ENCODE data around the gene CA10. TPM values are rescaled to one million over a fixed set of nuclear protein-coding genes. Genes with fewer than 3 reads are reported as not detected.
A peak's percentile ranks its signal among the peaks of the same experiment; 100 is the strongest.

Gene CA10
- total RNA-seq, 1 experiment from 2014 or later, result 0.46 TPM

- Histone ChIP-seq H4K8ac (replicated peaks; ENCODE audit: insufficient read length, low read depth, low read length) (no peak overlapping the region), H3T11ph (ENCODE audit: low read length) (no peak overlapping the region), H2AK5ac (ENCODE audit: insufficient read length, low read length) (no peak overlapping the region), H3K23ac (ENCODE audit: insufficient read length, low read depth, low read length) (no peak overlapping the region), H3K9me3 (ENCODE audit: control insufficient read depth, low read depth, low read length) (no peaks in the 10 kb centered on the region), H2BK15ac (ENCODE audit: low read depth, low read length) (no peak overlapping the region), H2AFZ (ENCODE audit: low read length) (no peak overlapping the region), H3K4ac (ENCODE audit: low read depth, low read length) (no peak overlapping the region), H2BK12ac (ENCODE audit: insufficient read length, low read depth, low read length) (no peak overlapping the region), H3K14ac (ENCODE audit: insufficient read depth, low read length) (no peak overlapping the region), H3K27ac (ENCODE audit: insufficient read length, low read depth, low read length) (no peak overlapping the region), H3K79me1 (ENCODE audit: insufficient read depth, low read depth, low read length, poor library complexity, severe bottlenecking) (no peaks in the 10 kb centered on the region), H4K20me1 (ENCODE audit: control insufficient read depth, insufficient read depth, insufficient read length) (no peaks in the 10 kb centered on the region), H3K27me3 (ENCODE audit: insufficient read depth, low read length) (no peaks in the 10 kb centered on the region), H4K91ac (ENCODE audit: insufficient read length, low read depth, low read length) (no peak overlapping the region), H3K4me2 (ENCODE audit: insufficient read depth, insufficient read length, low read length) (no peak overlapping the region), H3K56ac (ENCODE audit: insufficient read length, low read depth, low read length) (no peak overlapping the region), H2BK120ac (ENCODE audit: low read depth, low read length, poor library complexity, severe bottlenecking) (no peak overlapping the region), H2BK5ac (ENCODE audit: insufficient read length, low read length) (no peak overlapping the region), H3K18ac (ENCODE audit: insufficient read length, low read depth, low read length) (no peak overlapping the region), H3K23me2 (ENCODE audit: insufficient read length, low read depth, low read length, poor library complexity, severe bottlenecking) (no peaks in the 10 kb centered on the region), H3K79me2 (ENCODE audit: insufficient read depth, low read length) (no peaks in the 10 kb centered on the region), H3K4me1 (ENCODE audit: insufficient read depth, low read length) (no peaks in the 10 kb centered on the region), H3K9ac (ENCODE audit: extremely low read depth, insufficient read length, low read length) (no peak overlapping the region), H2BK20ac (ENCODE audit: low read depth, low read length, poor library complexity, severe bottlenecking) (no peak overlapping the region), H4K5ac (ENCODE audit: insufficient read length, low read depth, low read length) (no peak overlapping the region)
- no CpG with 5 or more reads among the region's 1 CpG for WGBS (ENCODE audit: extremely low coverage, insufficient read length, low lambda C conversion rate)
- H3K27ac Mint-ChIP-seq, result peak overlapping the region in 1 of 3 experiments; percentile 41; a peak in 1 of 7 replicates
- peaks cover 14 to 18% of the 10 kb centered on the region in 2 experiments for H3K4me1 Mint-ChIP-seq
- TF ChIP-seq, protein P1, sequence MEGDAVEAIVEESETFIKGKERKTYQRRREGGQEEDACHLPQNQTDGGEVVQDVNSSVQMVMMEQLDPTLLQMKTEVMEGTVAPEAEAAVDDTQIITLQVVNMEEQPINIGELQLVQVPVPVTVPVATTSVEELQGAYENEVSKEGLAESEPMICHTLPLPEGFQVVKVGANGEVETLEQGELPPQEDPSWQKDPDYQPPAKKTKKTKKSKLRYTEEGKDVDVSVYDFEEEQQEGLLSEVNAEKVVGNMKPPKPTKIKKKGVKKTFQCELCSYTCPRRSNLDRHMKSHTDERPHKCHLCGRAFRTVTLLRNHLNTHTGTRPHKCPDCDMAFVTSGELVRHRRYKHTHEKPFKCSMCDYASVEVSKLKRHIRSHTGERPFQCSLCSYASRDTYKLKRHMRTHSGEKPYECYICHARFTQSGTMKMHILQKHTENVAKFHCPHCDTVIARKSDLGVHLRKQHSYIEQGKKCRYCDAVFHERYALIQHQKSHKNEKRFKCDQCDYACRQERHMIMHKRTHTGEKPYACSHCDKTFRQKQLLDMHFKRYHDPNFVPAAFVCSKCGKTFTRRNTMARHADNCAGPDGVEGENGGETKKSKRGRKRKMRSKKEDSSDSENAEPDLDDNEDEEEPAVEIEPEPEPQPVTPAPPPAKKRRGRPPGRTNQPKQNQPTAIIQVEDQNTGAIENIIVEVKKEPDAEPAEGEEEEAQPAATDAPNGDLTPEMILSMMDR (conservative IDR thresholded peaks at IDR 0.05), result no peak
- no peak for DNase-seq
- no peaks in the 10 kb centered on the region; a peak in 1 of 5 replicates for H3K9me3 Mint-ChIP-seq
- no peaks in the 10 kb centered on the region for H3K27me3 Mint-ChIP-seq (ENCODE audit: low read depth)
- H3K36me3 Mint-ChIP-seq (ENCODE audit: insufficient read depth in 1 of 3, low read depth in 3 of 3), result no peaks in the 10 kb centered on the region
- no peak overlapping the region; a peak in 1 of 5 replicates for H3K4me3 Mint-ChIP-seq
These were observed 23.9 kb downstream of the CA10 start for GRCh38 chr17:52134641-52135040.

Measured in H9 (cell line).